ENCODE results near the gene CDH20. TPM values are rescaled to one million over a fixed set of nuclear protein-coding genes. Genes with fewer than 3 reads are reported as not detected.

Gene CDH20
- polyA plus RNA-seq, 3 donors: not detected

- H3K36me3 ChIP-seq (replicated peaks in 1 of 2; ENCODE audit: control insufficient read depth in 1 of 2, insufficient read depth in 2 of 2, low read length in 2 of 2): no peaks in the 10 kb centered on the region
- H3K79me2 ChIP-seq (ENCODE audit: insufficient read depth, low read length): no peaks in the 10 kb centered on the region
- no peak overlapping the region for H3K27ac ChIP-seq (ENCODE audit: low read depth in 1 of 2, low read length in 2 of 2)
- no peak for DNase-seq
- no peak overlapping the region for H3K4me3 Mint-ChIP-seq
- H3K4me1 Mint-ChIP-seq: no peaks in the 10 kb centered on the region
- intact Hi-C loops (cut with micrococcal nuclease): no loop called here
- TF ChIP-seq CTCF (IDR thresholded peaks at IDR 0.05): no peak
- no peak overlapping the region for H3K27ac Mint-ChIP-seq
- no peaks in the 10 kb centered on the region for H4K20me1 ChIP-seq (ENCODE audit: insufficient read depth, low read length)
- H3K4me1 ChIP-seq (ENCODE audit: control insufficient read depth in 1 of 2, insufficient read depth in 2 of 2, low read length in 2 of 2): no peaks in the 10 kb centered on the region
- H3K27me3 ChIP-seq (ENCODE audit: control insufficient read depth in 2 of 2, insufficient read depth in 2 of 2, low read length in 2 of 2): peaks cover 0 to 2% of the 10 kb centered on the region in 2 donors
- H3K27me3 Mint-ChIP-seq (ENCODE audit: low read depth in 3 of 3): peaks cover 1 to 6% (median 4%) of the 10 kb centered on the region in 3 donors
- H3K36me3 Mint-ChIP-seq: no peaks in the 10 kb centered on the region
- WGBS (ENCODE audit: insufficient coverage): 96% methylated on average over 6 of the region's 7 CpGs
- H3K9me3 ChIP-seq (replicated peaks in 1 of 2; ENCODE audit: control insufficient read depth in 1 of 2, insufficient read depth in 1 of 2, low read length in 2 of 2): no peaks in the 10 kb centered on the region
- peaks cover 0 to 4% (median 1%) of the 10 kb centered on the region in 7 donors for H3K9me3 Mint-ChIP-seq
- no peak overlapping the region for H3K4me3 ChIP-seq (replicated peaks in 1 of 3; ENCODE audit: low read depth in 2 of 3, low read length in 3 of 3)
- H3K9ac ChIP-seq (ENCODE audit: insufficient read depth, low read length, poor library complexity, severe bottlenecking): no peak overlapping the region
- H2AFZ ChIP-seq (ENCODE audit: insufficient read depth, low read depth, low read length, poor library complexity, severe bottlenecking): no peak overlapping the region
- H3K4me2 ChIP-seq (replicated peaks; ENCODE audit: extremely low read depth, low read length, poor library complexity, severe bottlenecking): no peak overlapping the region
Observed at GRCh38 chr18:61541673-61542072, 208.4 kb downstream of the CDH20 start.

- TF ChIP-seq CTCF (IDR thresholded peaks at IDR 0.05): no peak
- Mint-ChIP-seq H3K4me3 (no peak overlapping the region), H3K27ac (peak overlapping the region in 1 of 7 donors; percentile 9), H3K27me3 (ENCODE audit: low read depth in 3 of 3) (peaks cover 1 to 6% (median 4%) of the 10 kb centered on the region in 3 donors), H3K36me3 (no peaks in the 10 kb centered on the region), H3K9me3 (peaks cover 0 to 4% (median 1%) of the 10 kb centered on the region in 7 donors), H3K4me1 (no peaks in the 10 kb centered on the region)
- no peak overlapping the region for H3K4me2 ChIP-seq (replicated peaks; ENCODE audit: extremely low read depth, low read length, poor library complexity, severe bottlenecking)
- H3K79me2 ChIP-seq (ENCODE audit: insufficient read depth, low read length): no peaks in the 10 kb centered on the region
- no peaks in the 10 kb centered on the region for H3K36me3 ChIP-seq (replicated peaks in 1 of 2; ENCODE audit: control insufficient read depth in 1 of 2, insufficient read depth in 2 of 2, low read length in 2 of 2)
- WGBS (ENCODE audit: insufficient coverage): 100% methylated on average over 1 of the region's 2 CpGs
- H3K27me3 ChIP-seq (ENCODE audit: control insufficient read depth in 2 of 2, insufficient read depth in 2 of 2, low read length in 2 of 2): peaks cover 0 to 2% of the 10 kb centered on the region in 2 donors
- H3K9ac ChIP-seq (ENCODE audit: insufficient read depth, low read length, poor library complexity, severe bottlenecking): no peak overlapping the region
- no peaks in the 10 kb centered on the region for H4K20me1 ChIP-seq (ENCODE audit: insufficient read depth, low read length)
- intact Hi-C loops (cut with micrococcal nuclease): no loop called here
- no peak overlapping the region for H2AFZ ChIP-seq (ENCODE audit: insufficient read depth, low read depth, low read length, poor library complexity, severe bottlenecking)
- H3K27ac ChIP-seq (ENCODE audit: low read depth in 1 of 2, low read length in 2 of 2): no peak overlapping the region
- H3K4me3 ChIP-seq (replicated peaks in 1 of 3; ENCODE audit: low read depth in 2 of 3, low read length in 3 of 3): no peak overlapping the region
- H3K4me1 ChIP-seq (ENCODE audit: control insufficient read depth in 1 of 2, insufficient read depth in 2 of 2, low read length in 2 of 2): no peaks in the 10 kb centered on the region
- no peaks in the 10 kb centered on the region for H3K9me3 ChIP-seq (replicated peaks in 1 of 2; ENCODE audit: control insufficient read depth in 1 of 2, insufficient read depth in 1 of 2, low read length in 2 of 2)
- no peak for DNase-seq
Observed at GRCh38 chr18:61542596-61542995, 209.4 kb downstream of the CDH20 start.
